ENCODE measurements around the gene PRDX1. TPM values are rescaled to one million over a fixed set of nuclear protein-coding genes. Genes with fewer than 3 reads are reported as not detected.
A peak's percentile ranks its signal among the peaks of the same experiment; 100 is the strongest.

PRDX1 gene
- polyA plus RNA-seq, 3 donors: 116 to 362 (median 294) TPM

- Mint-ChIP-seq H3K27me3 (ENCODE audit: low read depth in 3 of 3) (no peaks in the 10 kb centered on the region), H3K27ac (peak overlapping the region in 1 of 7 donors; percentile 60), H3K4me1 (peaks cover 26% of the 10 kb centered on the region), H3K4me3 (no peak overlapping the region), H3K36me3 (peaks cover 9 to 14% of the 10 kb centered on the region in 2 donors), H3K9me3 (no peaks in the 10 kb centered on the region)
- Histone ChIP-seq H3K27me3 (ENCODE audit: control insufficient read depth in 2 of 2, insufficient read depth in 2 of 2, low read length in 2 of 2) (no peaks in the 10 kb centered on the region), H2AFZ (ENCODE audit: insufficient read depth, low read depth, low read length, poor library complexity, severe bottlenecking) (no peak overlapping the region), H3K4me3 (replicated peaks in 1 of 3; ENCODE audit: low read depth in 2 of 3, low read length in 3 of 3) (no peak overlapping the region), H4K20me1 (ENCODE audit: insufficient read depth, low read length) (no peaks in the 10 kb centered on the region), H3K36me3 (replicated peaks in 1 of 2; ENCODE audit: control insufficient read depth in 1 of 2, insufficient read depth in 2 of 2, low read length in 2 of 2) (peaks cover 13 to 15% of the 10 kb centered on the region in 2 donors), H3K4me1 (ENCODE audit: control insufficient read depth in 1 of 2, insufficient read depth in 2 of 2, low read length in 2 of 2) (peaks cover 18 to 20% of the 10 kb centered on the region in 2 donors), H3K9me3 (replicated peaks in 1 of 2; ENCODE audit: control insufficient read depth in 1 of 2, insufficient read depth in 1 of 2, low read length in 2 of 2) (no peaks in the 10 kb centered on the region), H3K9ac (ENCODE audit: insufficient read depth, low read length, poor library complexity, severe bottlenecking) (no peak overlapping the region), H3K4me2 (replicated peaks; ENCODE audit: extremely low read depth, low read length, poor library complexity, severe bottlenecking) (no peak overlapping the region), H3K27ac (ENCODE audit: low read depth in 1 of 2, low read length in 2 of 2) (no peak overlapping the region), H3K79me2 (ENCODE audit: insufficient read depth, low read length) (no peaks in the 10 kb centered on the region)
- 94% methylated on average over 7 of the region's 14 CpGs for WGBS (ENCODE audit: insufficient coverage)
- intact Hi-C loops (cut with micrococcal nuclease): no loop called here
- DNase-seq: no peak
- no peak for TF ChIP-seq CTCF (IDR thresholded peaks at IDR 0.05)
Measured at GRCh38 chr1:45503462-45504360, 18.0 kb downstream of the PRDX1 start.

- no peak for DNase-seq
- no peaks in the 10 kb centered on the region for H3K27me3 ChIP-seq (ENCODE audit: control insufficient read depth in 2 of 2, insufficient read depth in 2 of 2, low read length in 2 of 2)
- WGBS (ENCODE audit: insufficient coverage): no CpG with 5 or more reads among the region's 2 CpGs
- TF ChIP-seq CTCF (IDR thresholded peaks at IDR 0.05): no peak
- H3K4me1 ChIP-seq (ENCODE audit: control insufficient read depth in 1 of 2, insufficient read depth in 2 of 2, low read length in 2 of 2): peaks cover 18 to 20% of the 10 kb centered on the region in 2 donors
- H3K27ac ChIP-seq (ENCODE audit: low read depth in 1 of 2, low read length in 2 of 2): no peak overlapping the region
- no peak overlapping the region for H3K9ac ChIP-seq (ENCODE audit: insufficient read depth, low read length, poor library complexity, severe bottlenecking)
- no peaks in the 10 kb centered on the region for H3K27me3 Mint-ChIP-seq (ENCODE audit: low read depth in 3 of 3)
- peak overlapping the region in 1 of 7 donors; percentile 37 for H3K27ac Mint-ChIP-seq
- H2AFZ ChIP-seq (ENCODE audit: insufficient read depth, low read depth, low read length, poor library complexity, severe bottlenecking): no peak overlapping the region
- no peaks in the 10 kb centered on the region for H3K36me3 ChIP-seq (replicated peaks in 1 of 2; ENCODE audit: control insufficient read depth in 1 of 2, insufficient read depth in 2 of 2, low read length in 2 of 2)
- H3K4me2 ChIP-seq (replicated peaks; ENCODE audit: extremely low read depth, low read length, poor library complexity, severe bottlenecking): no peak overlapping the region
- peaks cover 27% of the 10 kb centered on the region for H3K4me1 Mint-ChIP-seq
- H3K79me2 ChIP-seq (ENCODE audit: insufficient read depth, low read length): no peaks in the 10 kb centered on the region
- no peak overlapping the region for H3K4me3 Mint-ChIP-seq
- no peak overlapping the region for H3K4me3 ChIP-seq (replicated peaks in 1 of 3; ENCODE audit: low read depth in 2 of 3, low read length in 3 of 3)
- no peaks in the 10 kb centered on the region for H3K9me3 ChIP-seq (replicated peaks in 1 of 2; ENCODE audit: control insufficient read depth in 1 of 2, insufficient read depth in 1 of 2, low read length in 2 of 2)
- H3K36me3 Mint-ChIP-seq: peaks cover 1 to 2% of the 10 kb centered on the region in 2 donors
- no peaks in the 10 kb centered on the region for H4K20me1 ChIP-seq (ENCODE audit: insufficient read depth, low read length)
- intact Hi-C loops (cut with micrococcal nuclease): no loop called here
- H3K9me3 Mint-ChIP-seq: peaks cover 0 to 2% (median 0%) of the 10 kb centered on the region in 7 donors
Measured at GRCh38 chr1:45501505-45501859, 20.2 kb downstream of the PRDX1 start.
